Suppressor macrophage (primary cell): ENCODE measurements around the gene PIGW.
A peak's percentile ranks its signal among the peaks of the same experiment; 100 is the strongest.

Experiments
- DNase-seq, 4 experiments: peaks; one replicate each; pipeline ENCODE4 v3.0.0-alpha.2; 2020 to 2022

Gene PIGW

DNA sequence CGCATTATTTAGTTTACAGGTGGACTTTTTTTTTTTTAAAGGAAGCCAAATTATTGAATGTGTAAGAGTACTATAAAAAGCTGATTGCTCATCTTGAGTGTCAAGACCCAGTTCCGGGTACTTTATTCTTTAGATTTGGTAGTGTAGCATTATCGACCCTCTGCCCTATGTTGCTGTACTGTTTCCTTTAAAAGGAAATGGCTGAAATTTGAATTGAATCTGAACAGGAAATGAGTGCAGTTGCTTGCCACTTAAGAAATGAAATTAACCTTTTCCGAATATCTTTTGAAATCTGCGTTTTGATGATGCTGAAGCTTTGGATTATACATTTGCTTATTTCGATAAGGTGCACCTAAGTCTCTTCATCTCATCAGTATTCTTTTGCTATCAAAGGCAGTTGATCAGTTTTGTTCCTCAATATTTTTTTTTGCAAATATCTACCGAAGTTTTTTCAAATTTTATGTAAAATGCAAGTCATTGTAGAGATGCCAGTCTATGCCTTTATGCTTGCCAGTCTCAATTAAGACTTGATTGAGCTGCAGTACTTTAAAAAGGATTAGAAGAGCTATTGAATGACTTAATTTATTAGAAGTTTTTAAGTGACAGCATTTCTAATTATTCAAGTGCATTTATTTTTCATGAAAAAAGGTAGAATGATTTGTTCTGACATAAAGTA lies 11.8 kb downstream of the PIGW start:
- DNase-seq, result peak in 2 of 4 experiments; percentile 27 to 29

GRCh38 chr17:36547776-36548175 lies 13.0 kb downstream of the PIGW start:
- no peak for DNase-seq

DNA sequence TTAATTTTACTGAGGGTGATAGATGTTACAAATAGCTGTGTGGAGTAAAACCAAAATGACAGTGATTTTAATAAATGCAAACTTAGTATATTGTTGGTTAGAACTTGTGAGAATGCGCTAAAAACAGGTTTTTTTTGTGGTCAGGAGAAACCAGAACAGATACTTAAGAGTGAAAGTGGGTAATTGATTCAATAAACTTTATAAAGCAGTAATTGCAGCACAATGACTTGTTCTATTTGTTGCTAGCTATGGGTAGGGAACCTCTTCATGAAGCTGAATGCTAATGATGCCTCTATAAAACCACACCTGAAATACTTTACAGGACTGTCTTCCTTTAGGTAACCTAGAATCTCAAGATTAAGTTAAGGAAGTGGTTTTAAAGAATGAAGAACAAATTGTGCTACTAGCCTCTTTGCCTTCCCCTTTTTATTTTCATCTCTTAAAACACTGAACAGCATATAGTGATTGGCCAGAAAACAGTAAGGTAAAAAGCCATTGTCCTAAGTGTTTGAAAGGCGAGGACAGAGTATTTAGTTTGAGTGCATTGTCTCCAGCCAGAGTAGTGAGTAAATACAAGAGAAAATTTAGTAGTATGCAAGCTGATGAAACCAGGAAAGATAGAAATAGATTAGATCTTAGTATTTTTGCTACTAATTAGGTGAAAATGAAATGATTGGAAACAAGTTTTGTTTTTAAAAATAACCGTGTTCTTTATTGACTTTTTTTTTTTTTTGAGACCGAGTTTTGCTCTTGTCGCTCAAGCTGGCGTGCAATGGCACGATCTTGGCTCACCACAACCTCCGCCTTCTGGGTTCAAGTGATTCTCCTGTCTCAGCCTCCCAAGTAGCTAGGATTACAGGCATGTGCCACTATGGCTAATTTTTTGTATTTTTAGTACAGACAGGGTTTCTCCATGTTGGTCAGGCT lies 16.0 kb downstream of the PIGW start:
- DNase-seq, result peak in 3 of 4 experiments; percentile 3 to 44 (median 19)

DNA sequence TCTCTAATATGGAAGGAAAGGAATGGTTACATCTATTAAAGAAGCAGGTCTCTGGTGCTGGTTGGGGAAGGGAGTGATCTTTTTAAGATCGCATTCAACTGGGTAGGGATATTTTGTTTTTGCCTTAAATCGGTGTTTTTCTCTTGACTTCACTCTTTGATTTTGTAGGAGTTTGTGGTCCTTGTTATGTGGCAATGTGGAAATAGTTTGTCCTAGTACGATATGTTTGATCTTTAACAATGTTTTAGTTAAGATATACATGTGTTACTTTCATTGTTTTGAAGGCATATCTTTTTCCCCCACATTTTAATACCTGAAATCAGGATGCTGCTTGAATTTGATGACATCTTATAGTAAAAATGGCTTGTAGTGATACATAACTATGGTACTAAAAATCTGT lies 18.7 kb downstream of the PIGW start:
- DNase-seq, result no peak

GRCh38 chr17:36566081-36566480 lies 31.3 kb downstream of the PIGW start:
- no peak for DNase-seq

DNA sequence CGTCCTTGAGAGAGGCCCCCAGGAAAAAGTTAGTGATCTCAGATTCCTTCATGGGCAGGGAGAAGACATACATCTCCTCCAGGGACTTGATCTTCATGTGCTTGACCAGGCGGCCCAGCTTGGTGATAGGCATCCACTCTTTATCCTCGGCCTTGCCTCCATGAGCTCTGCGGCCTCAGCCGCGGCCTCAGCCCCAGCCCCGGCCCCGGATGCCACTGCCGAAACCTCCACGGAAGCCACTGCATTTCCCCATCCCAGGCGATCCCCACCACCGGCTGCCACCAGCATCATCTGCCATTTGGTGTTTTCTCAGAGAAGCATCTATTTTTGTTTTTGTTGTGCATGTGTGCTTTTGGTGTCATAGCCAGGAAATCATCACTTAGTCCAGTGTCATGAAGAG lies 40.2 kb downstream of the PIGW start:
- no peak for DNase-seq

GRCh38 chr17:36576793-36577192 lies 42.0 kb downstream of the PIGW start:
- DNase-seq, result no peak

- DNase-seq, result no peak
Measured at GRCh38 chr17:36578671-36579070, 43.9 kb downstream of the PIGW start.

GRCh38 chr17:36583787-36584186 lies 49.0 kb downstream of the PIGW start:
- DNase-seq, result no peak

- no peak for DNase-seq
Measured at GRCh38 chr17:36586138-36586537, 51.4 kb downstream of the PIGW start.
